ENCODE results near the gene OR8U1.

DNA sequence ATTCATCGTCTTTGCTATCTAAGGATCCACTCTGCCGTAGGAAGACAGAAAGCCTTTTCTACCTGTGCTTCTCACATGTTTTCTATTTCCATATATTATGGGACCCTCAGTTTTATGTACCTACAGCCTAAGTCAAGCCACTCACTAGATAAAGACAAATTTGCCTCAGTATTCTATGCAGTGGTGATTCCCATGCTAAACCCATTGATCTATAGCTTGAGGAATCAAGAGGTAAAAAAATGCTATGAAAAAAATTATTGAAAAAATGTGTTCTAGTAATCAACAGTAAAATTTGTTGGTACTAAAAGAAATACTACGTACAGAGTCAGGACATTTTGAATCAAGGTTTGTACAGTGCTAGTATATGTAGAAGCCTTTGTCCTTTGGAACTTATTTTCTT lies 19.0 kb downstream of the OR8U1 start:
- no peak for TF ChIP-seq CTCF (IDR thresholded peaks at IDR 0.05; ENCODE audit: insufficient read depth, low read length)
- TF ChIP-seq REST (IDR thresholded peaks at IDR 0.05; ENCODE audit: insufficient replicate concordance, low read depth) = no peak
- no peak for TF ChIP-seq GABPA (IDR thresholded peaks at IDR 0.05; ENCODE audit: low read depth)
- no peak for TF ChIP-seq POLR2AphosphoS5 (IDR thresholded peaks at IDR 0.05; ENCODE audit: low read depth)
- TF ChIP-seq SPI1 (IDR thresholded peaks at IDR 0.05; ENCODE audit: borderline replicate concordance, low read depth) = no peak
